ENCODE data around the gene MPG. TPM values are rescaled to one million over a fixed set of nuclear protein-coding genes. Genes with fewer than 3 reads are reported as not detected.

MPG gene
- total and polyA plus RNA-seq, 2 donors (not counting 1 experiment from before 2014, with no cell fraction given) = 59.6 to 66.4 TPM

DNA sequence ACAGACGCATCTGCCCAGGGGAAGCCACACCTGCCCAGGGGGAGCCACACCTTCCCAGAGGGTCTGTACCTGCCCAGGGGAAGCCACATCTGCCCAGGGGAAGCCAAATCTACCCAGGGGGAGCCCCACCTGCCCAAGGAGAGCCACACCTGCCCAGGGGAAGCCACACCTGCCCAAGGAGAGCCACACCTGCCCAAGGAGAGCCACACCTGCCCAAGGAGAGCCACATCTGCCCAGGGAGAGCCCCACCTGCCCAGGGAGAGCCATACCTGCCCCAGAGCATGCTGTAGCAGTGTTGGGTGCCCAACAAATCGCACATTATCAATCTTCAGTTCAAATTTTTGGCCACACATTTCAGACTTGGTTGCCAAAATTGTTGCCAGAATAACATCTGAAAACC lies 40.8 kb downstream of the MPG start:
- H2AFZ ChIP-seq (ENCODE audit: insufficient read depth, low read depth, low read length, poor library complexity, severe bottlenecking) = no peak overlapping the region
- H4K20me1 ChIP-seq (ENCODE audit: control insufficient read depth, insufficient read depth, low read length, poor library complexity, severe bottlenecking) = peaks cover 4% of the 10 kb centered on the region
- WGBS (ENCODE audit: insufficient coverage) = 67% methylated on average over 1 of the region's 2 CpGs
- peaks cover 4% of the 10 kb centered on the region for H3K4me1 Mint-ChIP-seq
- H3K27me3 Mint-ChIP-seq = no peaks in the 10 kb centered on the region
- no peak overlapping the region for H3K4me3 ChIP-seq (ENCODE audit: control extremely low read depth in 1 of 5, extremely low read depth in 1 of 5, insufficient read depth in 1 of 5, low read depth in 2 of 5, low read length in 4 of 5)
- no peaks in the 10 kb centered on the region for H3K9me3 ChIP-seq (ENCODE audit: control extremely low read depth in 1 of 3, control insufficient read depth in 2 of 3, insufficient read depth in 1 of 3, low read length in 2 of 3)
- no peak overlapping the region for H3K4me3 Mint-ChIP-seq
- DNase-seq = no peak
- intact Hi-C loops (cut with micrococcal nuclease) = no loop called here
- no peaks in the 10 kb centered on the region for H3K9me3 Mint-ChIP-seq (ENCODE audit: insufficient read depth)
- TF ChIP-seq, protein P1, sequence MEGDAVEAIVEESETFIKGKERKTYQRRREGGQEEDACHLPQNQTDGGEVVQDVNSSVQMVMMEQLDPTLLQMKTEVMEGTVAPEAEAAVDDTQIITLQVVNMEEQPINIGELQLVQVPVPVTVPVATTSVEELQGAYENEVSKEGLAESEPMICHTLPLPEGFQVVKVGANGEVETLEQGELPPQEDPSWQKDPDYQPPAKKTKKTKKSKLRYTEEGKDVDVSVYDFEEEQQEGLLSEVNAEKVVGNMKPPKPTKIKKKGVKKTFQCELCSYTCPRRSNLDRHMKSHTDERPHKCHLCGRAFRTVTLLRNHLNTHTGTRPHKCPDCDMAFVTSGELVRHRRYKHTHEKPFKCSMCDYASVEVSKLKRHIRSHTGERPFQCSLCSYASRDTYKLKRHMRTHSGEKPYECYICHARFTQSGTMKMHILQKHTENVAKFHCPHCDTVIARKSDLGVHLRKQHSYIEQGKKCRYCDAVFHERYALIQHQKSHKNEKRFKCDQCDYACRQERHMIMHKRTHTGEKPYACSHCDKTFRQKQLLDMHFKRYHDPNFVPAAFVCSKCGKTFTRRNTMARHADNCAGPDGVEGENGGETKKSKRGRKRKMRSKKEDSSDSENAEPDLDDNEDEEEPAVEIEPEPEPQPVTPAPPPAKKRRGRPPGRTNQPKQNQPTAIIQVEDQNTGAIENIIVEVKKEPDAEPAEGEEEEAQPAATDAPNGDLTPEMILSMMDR (IDR thresholded peaks at IDR 0.05) = no peak
- TF ChIP-seq EZH2 (IDR thresholded peaks at IDR 0.05; ENCODE audit: borderline replicate concordance, insufficient read depth, low read depth, low read length, poor library complexity, severe bottlenecking) = no peak
- no peak overlapping the region for H3K27ac ChIP-seq (ENCODE audit: low read length in 2 of 2)
- H3K27ac Mint-ChIP-seq = no peak overlapping the region
- peaks cover 0 to 6% of the 10 kb centered on the region in 2 donors for H3K4me1 ChIP-seq (ENCODE audit: control insufficient read depth in 2 of 2, insufficient read depth in 2 of 2, low read length in 2 of 2)
- no peak overlapping the region for H3K4me2 ChIP-seq (replicated peaks; ENCODE audit: low read depth, low read length, poor library complexity, severe bottlenecking)
- H3K79me2 ChIP-seq (ENCODE audit: control insufficient read depth, insufficient read depth, low read length) = peaks cover 10% of the 10 kb centered on the region
- ATAC-seq (ENCODE audit: low read depth) = no peak
- no peak overlapping the region for H3K9ac ChIP-seq (ENCODE audit: low read length)
- ChIA-PET POLR2A (no interaction called here), CTCF (interaction anchor here (2.3 to 4.5 kb wide), 6 partner anchors 8 to 243 kb away, joined by 7 to 43 read pairs (median 18); partner anchors contain the start of gene HBQ1)
- H3K36me3 ChIP-seq (replicated peaks in 1 of 2; ENCODE audit: control extremely low read depth in 1 of 2, control insufficient read depth in 1 of 2, extremely low read depth in 1 of 2, insufficient read depth in 2 of 2, low read length in 1 of 2) = peaks cover 0 to 10% of the 10 kb centered on the region in 2 experiments
- H3K27me3 ChIP-seq (replicated peaks in 1 of 4; ENCODE audit: control extremely low read depth in 1 of 4, control insufficient read depth in 3 of 4, insufficient read depth in 4 of 4, low read length in 3 of 4) = no peaks in the 10 kb centered on the region

GRCh38 chr16:119295-119694 lies 41.3 kb downstream of the MPG start:
- H3K9me3 Mint-ChIP-seq (ENCODE audit: insufficient read depth) = no peaks in the 10 kb centered on the region
- Histone ChIP-seq H3K9ac (ENCODE audit: low read length) (no peak overlapping the region), H3K4me2 (replicated peaks; ENCODE audit: low read depth, low read length, poor library complexity, severe bottlenecking) (no peak overlapping the region), H3K4me1 (ENCODE audit: control insufficient read depth in 2 of 2, insufficient read depth in 2 of 2, low read length in 2 of 2) (peaks cover 0 to 6% of the 10 kb centered on the region in 2 donors), H3K36me3 (replicated peaks in 1 of 2; ENCODE audit: control extremely low read depth in 1 of 2, control insufficient read depth in 1 of 2, extremely low read depth in 1 of 2, insufficient read depth in 2 of 2, low read length in 1 of 2) (peaks cover 0 to 10% of the 10 kb centered on the region in 2 experiments), H4K20me1 (ENCODE audit: control insufficient read depth, insufficient read depth, low read length, poor library complexity, severe bottlenecking) (peaks cover 4% of the 10 kb centered on the region), H3K27me3 (replicated peaks in 1 of 4; ENCODE audit: control extremely low read depth in 1 of 4, control insufficient read depth in 3 of 4, insufficient read depth in 4 of 4, low read length in 3 of 4) (no peaks in the 10 kb centered on the region), H3K4me3 (ENCODE audit: control extremely low read depth in 1 of 5, extremely low read depth in 1 of 5, insufficient read depth in 1 of 5, low read depth in 2 of 5, low read length in 4 of 5) (no peak overlapping the region), H3K9me3 (ENCODE audit: control extremely low read depth in 1 of 3, control insufficient read depth in 2 of 3, insufficient read depth in 1 of 3, low read length in 2 of 3) (no peaks in the 10 kb centered on the region), H3K79me2 (ENCODE audit: control insufficient read depth, insufficient read depth, low read length) (peaks cover 10% of the 10 kb centered on the region), H3K27ac (ENCODE audit: low read length in 2 of 2) (no peak overlapping the region), H2AFZ (ENCODE audit: insufficient read depth, low read depth, low read length, poor library complexity, severe bottlenecking) (no peak overlapping the region)
- peaks cover 4% of the 10 kb centered on the region for H3K4me1 Mint-ChIP-seq
- DNase-seq (no peak), ATAC-seq (ENCODE audit: low read depth) (no peak)
- CTCF ChIA-PET = interaction anchor here (2.7 to 4.5 kb wide), 3 partner anchors 13 to 243 kb away, joined by 7 to 43 read pairs (median 23); no protein-coding TSS in a partner anchor
- WGBS (ENCODE audit: insufficient coverage) = 95% methylated on average over 4 of the region's 5 CpGs
- H3K27ac Mint-ChIP-seq = no peak overlapping the region
- intact Hi-C loops (cut with micrococcal nuclease) = no loop called here
- no peaks in the 10 kb centered on the region for H3K27me3 Mint-ChIP-seq
- no peak overlapping the region for H3K4me3 Mint-ChIP-seq
- POLR2A ChIA-PET = no interaction called here
- TF ChIP-seq, protein P1 (IDR thresholded peaks at IDR 0.05) = no peak
- no peak for TF ChIP-seq EZH2 (IDR thresholded peaks at IDR 0.05; ENCODE audit: borderline replicate concordance, insufficient read depth, low read depth, low read length, poor library complexity, severe bottlenecking)
